Glomerular endothelial cell (primary cell): ENCODE data around the gene MYPOP. TPM values are rescaled to one million over a fixed set of nuclear protein-coding genes. Genes with fewer than 3 reads are reported as not detected.

Experiments
- DNase-seq: peaks from one replicate; pipeline ENCODE4 v3.0.0-alpha.2; 2011; ENCODE audit warnings: low read depth, low spot score; ENCODE audit errors: extremely low read depth
- total RNA-seq: library from RNA; depleted of rRNA; stranded (reverse); fragments of >200 nt; gene quantifications from 2 replicates; pipeline ENCODE4 v1.2.3, GENCODE V29; 2015

The MYPOP gene
- total RNA-seq: 6.0 and 7.4 TPM in 2 replicates

GRCh38 chr19:45901912-45902650 lies at the start of gene MYPOP:
TSS of gene MYPOP (minus strand) at chr19:45902613. CDS start at chr19:45901773, 840 bp downstream.
- DNase-seq: no peak

- no peak for DNase-seq
These were observed 45.5 kb upstream of the MYPOP start for GRCh38 chr19:45947926-45948325.

- no peak for DNase-seq
These were observed 38.0 kb upstream of the MYPOP start for GRCh38 chr19:45940515-45940805.

GRCh38 chr19:45939792-45940514 lies 37.5 kb upstream of the MYPOP start:
- no peak for DNase-seq

GRCh38 chr19:45938733-45939319 lies 36.4 kb upstream of the MYPOP start:
- DNase-seq: no peak

- no peak for DNase-seq
These were observed 32.9 kb upstream of the MYPOP start for GRCh38 chr19:45935267-45935666.

GRCh38 chr19:45934551-45935230 lies 32.3 kb upstream of the MYPOP start:
- DNase-seq: no peak

- DNase-seq: no peak
These were observed 31.3 kb upstream of the MYPOP start for GRCh38 chr19:45933759-45934158.

- DNase-seq: no peak
These were observed 28.6 kb upstream of the MYPOP start for GRCh38 chr19:45931055-45931454.

GRCh38 chr19:45929247-45929646 lies 26.8 kb upstream of the MYPOP start:
- no peak for DNase-seq

- peak; percentile 48 for DNase-seq
These were observed 25.3 kb upstream of the MYPOP start for GRCh38 chr19:45927565-45928261.

- no peak for DNase-seq
These were observed 22.6 kb upstream of the MYPOP start for GRCh38 chr19:45924891-45925447.

- DNase-seq: no peak
These were observed 19.9 kb upstream of the MYPOP start for GRCh38 chr19:45922281-45922680.

GRCh38 chr19:45920458-45920857 lies 18.0 kb upstream of the MYPOP start:
- DNase-seq: no peak

- no peak for DNase-seq
These were observed 17.3 kb upstream of the MYPOP start for GRCh38 chr19:45919678-45920077.

GRCh38 chr19:45918721-45919120 lies 16.3 kb upstream of the MYPOP start:
- no peak for DNase-seq

GRCh38 chr19:45917421-45918091 lies 15.1 kb upstream of the MYPOP start:
- no peak for DNase-seq

GRCh38 chr19:45913874-45914830 lies 11.7 kb upstream of the MYPOP start, which contains the start of gene NANOS2:
TSS of gene NANOS2 (minus strand) at chr19:45914778. CDS start at chr19:45914693, 85 bp downstream.
- DNase-seq: no peak

GRCh38 chr19:45911291-45911690 lies 8.9 kb upstream of the MYPOP start:
- DNase-seq: no peak
